ENCODE results near the gene FRY. TPM values are rescaled to one million over a fixed set of nuclear protein-coding genes. Genes with fewer than 3 reads are reported as not detected.

FRY gene
- total and polyA plus RNA-seq, 2 donors from 2014 or later = 21.8 to 69.5 TPM

- no peak for FAIRE-seq
- intact Hi-C loops (cut with DNase I) = no loop called here
These were observed 32.2 kb downstream of the FRY start for GRCh38 chr13:32063619-32064233.

GRCh38 chr13:32067149-32067961, 35.8 kb downstream of the FRY start:
- Histone ChIP-seq H3K9me3 (ENCODE audit: control insufficient read depth in 2 of 3, insufficient read depth in 1 of 3, low read length in 3 of 3) (no peaks in the 10 kb centered on the region), H3K27ac (ENCODE audit: low read depth in 2 of 2, low read length in 2 of 2) (no peak overlapping the region), H3K36me3 (ENCODE audit: control insufficient read depth in 2 of 3, insufficient read depth in 3 of 3, low read length in 3 of 3) (no peaks in the 10 kb centered on the region), H3K4me1 (ENCODE audit: control insufficient read depth in 2 of 3, insufficient read depth in 2 of 3, low read depth in 1 of 3, low read length in 3 of 3) (no peaks in the 10 kb centered on the region), H3K27me3 (ENCODE audit: control insufficient read depth, insufficient read depth, low read length) (no peaks in the 10 kb centered on the region), H3K4me3 (ENCODE audit: low read length in 3 of 3) (no peak overlapping the region), H3K9ac (ENCODE audit: low read length in 3 of 3) (no peak overlapping the region)
- FAIRE-seq (no peak), DNase-seq (no peak)
- intact Hi-C loops (cut with DNase I) = no loop called here
- TF ChIP-seq, protein P1, sequence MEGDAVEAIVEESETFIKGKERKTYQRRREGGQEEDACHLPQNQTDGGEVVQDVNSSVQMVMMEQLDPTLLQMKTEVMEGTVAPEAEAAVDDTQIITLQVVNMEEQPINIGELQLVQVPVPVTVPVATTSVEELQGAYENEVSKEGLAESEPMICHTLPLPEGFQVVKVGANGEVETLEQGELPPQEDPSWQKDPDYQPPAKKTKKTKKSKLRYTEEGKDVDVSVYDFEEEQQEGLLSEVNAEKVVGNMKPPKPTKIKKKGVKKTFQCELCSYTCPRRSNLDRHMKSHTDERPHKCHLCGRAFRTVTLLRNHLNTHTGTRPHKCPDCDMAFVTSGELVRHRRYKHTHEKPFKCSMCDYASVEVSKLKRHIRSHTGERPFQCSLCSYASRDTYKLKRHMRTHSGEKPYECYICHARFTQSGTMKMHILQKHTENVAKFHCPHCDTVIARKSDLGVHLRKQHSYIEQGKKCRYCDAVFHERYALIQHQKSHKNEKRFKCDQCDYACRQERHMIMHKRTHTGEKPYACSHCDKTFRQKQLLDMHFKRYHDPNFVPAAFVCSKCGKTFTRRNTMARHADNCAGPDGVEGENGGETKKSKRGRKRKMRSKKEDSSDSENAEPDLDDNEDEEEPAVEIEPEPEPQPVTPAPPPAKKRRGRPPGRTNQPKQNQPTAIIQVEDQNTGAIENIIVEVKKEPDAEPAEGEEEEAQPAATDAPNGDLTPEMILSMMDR (IDR thresholded peaks at IDR 0.05; ENCODE audit: borderline replicate concordance, extremely low read depth, insufficient read depth) = no peak

More at GRCh38 chr13:32063619-32064233, 32.2 kb downstream of the FRY start:
- DNase-seq = no peak
- no peaks in the 10 kb centered on the region for H3K27me3 ChIP-seq (ENCODE audit: control insufficient read depth, insufficient read depth, low read length)
- H3K4me1 ChIP-seq (ENCODE audit: control insufficient read depth in 2 of 3, insufficient read depth in 2 of 3, low read depth in 1 of 3, low read length in 3 of 3) = peaks cover 0 to 2% (median 0%) of the 10 kb centered on the region in 3 donors
- H3K4me3 ChIP-seq (ENCODE audit: low read length in 3 of 3) = no peak overlapping the region
- no peaks in the 10 kb centered on the region for H3K36me3 ChIP-seq (ENCODE audit: control insufficient read depth in 2 of 3, insufficient read depth in 3 of 3, low read length in 3 of 3)
- H3K27ac ChIP-seq (ENCODE audit: low read depth in 2 of 2, low read length in 2 of 2) = no peak overlapping the region
- H3K9me3 ChIP-seq (ENCODE audit: control insufficient read depth in 2 of 3, insufficient read depth in 1 of 3, low read length in 3 of 3) = no peaks in the 10 kb centered on the region
- TF ChIP-seq, protein P1 (IDR thresholded peaks at IDR 0.05; ENCODE audit: borderline replicate concordance, extremely low read depth, insufficient read depth) = no peak
- no peak overlapping the region for H3K9ac ChIP-seq (ENCODE audit: low read length in 3 of 3)

GRCh38 chr13:32068255-32068654, 36.7 kb downstream of the FRY start:
- intact Hi-C loops (cut with DNase I) = no loop called here
- no peak for FAIRE-seq
- Histone ChIP-seq H3K4me3 (ENCODE audit: low read length in 3 of 3) (no peak overlapping the region), H3K36me3 (ENCODE audit: control insufficient read depth in 2 of 3, insufficient read depth in 3 of 3, low read length in 3 of 3) (no peaks in the 10 kb centered on the region), H3K9ac (ENCODE audit: low read length in 3 of 3) (no peak overlapping the region), H3K4me1 (ENCODE audit: control insufficient read depth in 2 of 3, insufficient read depth in 2 of 3, low read depth in 1 of 3, low read length in 3 of 3) (no peaks in the 10 kb centered on the region), H3K27me3 (ENCODE audit: control insufficient read depth, insufficient read depth, low read length) (no peaks in the 10 kb centered on the region), H3K9me3 (ENCODE audit: control insufficient read depth in 2 of 3, insufficient read depth in 1 of 3, low read length in 3 of 3) (no peaks in the 10 kb centered on the region), H3K27ac (ENCODE audit: low read depth in 2 of 2, low read length in 2 of 2) (no peak overlapping the region)
- peak in 1 of 5 donors; percentile 32 for DNase-seq
- TF ChIP-seq, protein P1 (IDR thresholded peaks at IDR 0.05; ENCODE audit: borderline replicate concordance, extremely low read depth, insufficient read depth) = no peak

Measured in kidney (tissue), 14 donors.